ENCODE measurements around the gene SAC3D1. TPM values are rescaled to one million over a fixed set of nuclear protein-coding genes. Genes with fewer than 3 reads are reported as not detected.

The SAC3D1 gene
- 41.8 to 56.5 TPM (median 48.8 TPM) in 5 replicates for total RNA-seq (2022; extraction: Qiagen RNA extraction; ENCODE audit: low read depth)

DNA sequence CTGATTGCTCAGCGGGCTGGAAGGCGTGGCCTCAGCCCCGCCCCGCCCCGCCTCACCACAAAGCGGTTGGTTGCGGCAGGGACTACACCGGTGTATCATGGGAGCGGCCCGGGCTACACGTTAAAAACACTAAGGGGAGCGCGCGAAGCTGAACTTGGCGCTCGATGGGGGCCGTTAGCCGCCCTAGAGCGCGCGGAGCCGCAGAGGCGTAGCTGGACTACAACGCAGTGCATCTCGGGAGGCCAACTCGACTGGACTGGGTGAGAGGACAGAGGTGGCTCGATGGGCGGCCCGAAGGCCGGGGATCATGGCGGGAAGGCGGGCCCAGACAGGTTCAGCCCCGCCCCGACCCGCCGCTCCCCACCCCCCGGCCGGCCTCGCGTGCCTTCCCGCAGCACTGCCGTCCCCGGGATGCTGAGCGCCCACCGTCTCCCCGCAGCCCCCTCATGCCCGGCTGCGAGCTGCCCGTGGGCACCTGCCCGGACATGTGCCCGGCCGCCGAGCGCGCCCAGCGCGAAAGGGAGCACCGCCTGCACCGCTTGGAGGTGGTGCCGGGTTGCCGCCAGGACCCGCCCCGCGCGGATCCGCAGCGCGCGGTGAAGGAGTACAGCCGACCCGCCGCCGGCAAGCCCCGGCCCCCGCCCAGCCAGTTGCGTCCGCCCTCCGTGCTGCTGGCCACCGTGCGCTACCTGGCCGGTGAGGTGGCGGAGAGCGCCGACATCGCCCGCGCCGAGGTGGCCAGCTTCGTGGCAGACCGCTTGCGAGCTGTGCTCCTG is at the start of gene SAC3D1:
Gene SAC3D1 (plus strand): TSS at position 364 of the 776 bp plus-strand sequence. CDS start 83 bp downstream, at position 447.

DNA sequence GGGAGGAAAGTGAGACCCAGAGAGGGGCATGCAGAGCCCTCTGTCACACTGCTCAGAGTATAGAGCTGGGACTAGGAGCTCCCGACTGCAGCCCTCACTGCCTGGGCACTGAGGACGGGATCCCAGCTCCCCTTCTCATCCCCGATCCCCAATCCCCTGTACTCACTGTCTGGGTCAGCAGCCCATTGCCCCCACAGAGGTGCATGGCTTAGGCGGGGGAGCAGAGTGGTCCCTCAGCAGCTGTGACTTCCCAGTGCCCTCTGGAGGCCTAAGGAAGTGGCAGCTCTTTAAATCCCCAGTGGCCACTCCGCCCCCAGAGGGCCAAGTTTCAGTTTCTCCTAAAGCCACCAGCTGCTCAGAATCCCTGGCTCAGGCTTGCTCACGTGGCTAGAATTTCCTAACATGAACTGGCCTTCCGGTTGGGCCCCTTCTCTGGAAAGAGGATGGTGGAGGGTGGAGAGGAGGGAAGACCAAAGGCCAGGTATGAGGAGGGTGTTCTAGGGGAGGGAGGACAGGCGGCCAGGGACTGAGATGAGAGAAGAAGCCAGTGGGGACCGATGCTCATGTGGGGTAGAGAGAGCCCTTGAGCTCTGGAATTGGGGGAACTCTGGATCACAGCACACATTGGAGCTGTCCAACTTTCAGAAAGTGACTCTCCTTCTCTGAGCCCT is 44.2 kb upstream of the SAC3D1 start, which contains the start of gene BATF2:
Gene BATF2 (minus strand): TSS at position 262 of the 671 bp plus-strand sequence. CDS start 57 bp downstream, at position 205.

DNA sequence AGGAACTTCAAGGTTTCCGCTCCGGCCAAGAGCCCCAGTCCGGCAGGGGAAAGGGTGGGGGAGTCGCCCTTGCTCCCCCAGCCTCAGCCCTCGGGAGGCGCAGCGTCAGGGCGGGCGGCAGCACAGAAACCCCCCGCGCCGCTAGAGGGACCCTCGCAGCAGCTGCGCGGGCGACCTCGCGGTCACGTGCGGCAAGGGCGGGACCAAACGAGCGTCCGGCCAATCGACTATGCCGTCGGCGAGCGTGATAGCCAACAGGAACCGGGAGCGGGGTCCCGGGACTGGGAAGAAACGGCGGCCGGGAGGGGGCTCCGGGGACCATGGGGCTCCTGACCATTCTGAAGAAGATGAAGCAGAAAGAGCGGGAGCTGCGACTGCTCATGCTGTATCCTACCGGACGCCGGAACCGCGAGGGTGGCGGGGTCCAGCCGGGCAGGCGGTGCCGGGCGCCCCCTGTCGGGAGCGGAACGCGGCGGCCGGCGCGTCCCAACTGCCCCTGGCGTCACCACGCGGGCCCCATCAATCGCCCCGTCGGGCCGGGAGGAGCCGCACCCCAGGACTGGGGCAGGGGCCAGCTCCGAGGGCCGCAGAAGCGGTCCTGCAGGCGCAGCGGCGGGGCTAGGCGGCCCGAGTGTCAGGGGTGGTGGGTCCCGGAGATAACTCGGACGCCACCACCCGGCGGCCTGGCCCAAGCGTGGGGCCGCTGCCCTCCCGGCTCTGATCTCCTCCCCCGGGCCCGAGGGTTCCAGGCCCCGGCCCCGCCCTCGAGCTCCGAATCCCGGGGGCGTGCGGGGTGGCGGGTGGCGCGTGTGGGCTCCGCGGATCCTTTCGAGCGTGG is 26.9 kb upstream of the SAC3D1 start, which contains the start of gene ARL2:
Gene ARL2 (plus strand): TSS at position 273 of the 838 bp plus-strand sequence. CDS start 48 bp downstream, at position 321.

GRCh38 chr11:65027213-65028067 is 13.6 kb upstream of the SAC3D1 start, which contains the start of gene SNX15:
SNX15 (plus strand) TSS chr11:65027439; CDS start chr11:65027538, 99 bp downstream.

GRCh38 chr11:65058419-65059054 is 17.5 kb downstream of the SAC3D1 start, which contains the start of gene NAALADL1:
NAALADL1 (minus strand) TSS chr11:65058553; CDS start chr11:65058521, 32 bp downstream.

DNA sequence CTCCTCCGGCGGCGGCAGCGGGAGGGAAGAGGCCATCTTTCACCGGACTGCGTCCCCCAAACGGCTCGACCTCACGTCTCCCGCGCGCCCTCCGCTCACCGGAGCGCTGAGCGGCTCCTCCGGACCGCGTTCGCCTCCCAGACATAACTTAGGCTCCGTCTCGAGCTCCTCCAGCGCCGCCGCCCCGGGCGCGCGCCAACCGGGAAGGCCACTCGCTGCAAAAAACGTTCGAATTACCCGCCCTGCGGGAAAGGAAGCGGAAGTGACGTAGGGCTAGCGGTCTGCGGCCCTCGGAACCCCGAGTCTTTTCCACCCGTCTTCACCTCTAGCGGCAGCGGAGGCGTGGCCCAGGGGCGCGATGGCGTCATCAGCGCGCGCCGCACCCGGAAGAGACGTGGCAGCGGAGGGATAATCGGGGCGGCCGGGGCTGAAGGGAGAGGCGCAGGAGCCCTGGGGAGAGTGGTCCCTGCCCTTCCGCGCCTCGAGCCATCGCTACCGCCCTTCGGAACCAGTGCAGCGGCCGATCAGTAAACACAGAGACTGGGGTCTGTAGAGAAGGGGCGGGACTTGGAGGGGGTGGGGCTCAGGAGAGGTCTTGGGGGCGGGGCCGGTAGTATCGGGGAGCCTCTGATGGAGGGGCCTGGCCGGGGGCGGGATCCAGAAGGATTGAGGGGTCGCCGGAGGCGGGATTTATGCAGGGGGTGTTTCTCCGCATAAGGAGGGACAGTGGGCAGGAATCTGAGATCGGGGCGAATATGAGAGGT is 43.0 kb downstream of the SAC3D1 start, which contains the start of the genes CDCA5 and ZFPL1:
Gene CDCA5 (minus strand): TSS at position 207 of the 764 bp plus-strand sequence. CDS start 62 bp downstream, at position 145.
Gene ZFPL1 (plus strand): TSS at position 389 of the 764 bp plus-strand sequence. CDS start 477 bp downstream, outside the sequence.

Other genes with a start within 250 kb of the SAC3D1 start
- gene MAP4K2, start 238.0 kb upstream of the SAC3D1 start, total RNA-seq (2022; extraction: Qiagen RNA extraction; ENCODE audit: low read depth), result 6.4 to 10.8 TPM (median 10.2 TPM) in 5 replicates
- gene MEN1, start 230.7 kb upstream of the SAC3D1 start, total RNA-seq (2022; extraction: Qiagen RNA extraction; ENCODE audit: low read depth), result 25.9 to 45.2 TPM (median 41.1 TPM) in 5 replicates
- gene CDC42BPG, start 196.6 kb upstream of the SAC3D1 start, total RNA-seq (2022; extraction: Qiagen RNA extraction; ENCODE audit: low read depth), result 1.2 to 1.5 TPM (median 1.5 TPM) in 5 replicates
- gene EHD1, start 162.6 kb upstream of the SAC3D1 start, total RNA-seq (2022; extraction: Qiagen RNA extraction; ENCODE audit: low read depth), result 129 to 169 TPM (median 139 TPM) in 5 replicates
- 16.9 to 25.7 TPM (median 23.3 TPM) in 5 replicates for gene ATG2A, start 124.0 kb upstream of the SAC3D1 start, total RNA-seq (2022; extraction: Qiagen RNA extraction; ENCODE audit: low read depth)
- 3.7 to 7.1 TPM (median 5.4 TPM) in 5 replicates for gene PPP2R5B, start 116.5 kb upstream of the SAC3D1 start, total RNA-seq (2022; extraction: Qiagen RNA extraction; ENCODE audit: low read depth)
- gene GPHA2, start 105.3 kb upstream of the SAC3D1 start, total RNA-seq (2022; extraction: Qiagen RNA extraction; ENCODE audit: low read depth), result not detected in 5 replicates
- not detected in 5 replicates for gene MAJIN, start 69.1 kb upstream of the SAC3D1 start, total RNA-seq (2022; extraction: Qiagen RNA extraction; ENCODE audit: low read depth)
- 0.87 to 1.4 TPM (median 1.1 TPM) in 5 replicates for gene BATF2, start 44.2 kb upstream of the SAC3D1 start, total RNA-seq (2022; extraction: Qiagen RNA extraction; ENCODE audit: low read depth)
- gene ARL2, start 27.1 kb upstream of the SAC3D1 start, total RNA-seq (2022; extraction: Qiagen RNA extraction; ENCODE audit: low read depth), result 165 to 187 TPM (median 173 TPM) in 5 replicates
- 22.2 to 25.0 TPM (median 23.3 TPM) in 5 replicates for gene SNX15, start 13.8 kb upstream of the SAC3D1 start, total RNA-seq (2022; extraction: Qiagen RNA extraction; ENCODE audit: low read depth)
- not detected in 5 replicates for gene NAALADL1, start 17.3 kb downstream of the SAC3D1 start, total RNA-seq (2022; extraction: Qiagen RNA extraction; ENCODE audit: low read depth)
- 60.5 to 75.2 TPM (median 71.6 TPM) in 5 replicates for gene CDCA5, start 42.8 kb downstream of the SAC3D1 start, total RNA-seq (2022; extraction: Qiagen RNA extraction; ENCODE audit: low read depth)
- gene ZFPL1, start 43.0 kb downstream of the SAC3D1 start, total RNA-seq (2022; extraction: Qiagen RNA extraction; ENCODE audit: low read depth), result 28.5 to 35.4 TPM (median 33.5 TPM) in 5 replicates
- gene VPS51, start 55.0 kb downstream of the SAC3D1 start, total RNA-seq (2022; extraction: Qiagen RNA extraction; ENCODE audit: low read depth), result 51.6 to 68.1 TPM (median 56.0 TPM) in 5 replicates
- gene TM7SF2, start 70.7 kb downstream of the SAC3D1 start, total RNA-seq (2022; extraction: Qiagen RNA extraction; ENCODE audit: low read depth), result 4.6 to 9.0 TPM (median 6.1 TPM) in 5 replicates
- 13.2 to 23.0 TPM (median 20.9 TPM) in 5 replicates for gene ZNHIT2, start 76.5 kb downstream of the SAC3D1 start, total RNA-seq (2022; extraction: Qiagen RNA extraction; ENCODE audit: low read depth)
- gene FAU, start 80.9 kb downstream of the SAC3D1 start, total RNA-seq (2022; extraction: Qiagen RNA extraction; ENCODE audit: low read depth), result 836 to 988 TPM (median 969 TPM) in 5 replicates
- 76.2 to 80.9 TPM (median 77.4 TPM) in 5 replicates for gene MRPL49, start 81.1 kb downstream of the SAC3D1 start, total RNA-seq (2022; extraction: Qiagen RNA extraction; ENCODE audit: low read depth)
- 31.0 to 44.6 TPM (median 42.1 TPM) in 5 replicates for gene SYVN1, start 93.3 kb downstream of the SAC3D1 start, total RNA-seq (2022; extraction: Qiagen RNA extraction; ENCODE audit: low read depth)
- gene SPDYC, start 129.0 kb downstream of the SAC3D1 start, total RNA-seq (2022; extraction: Qiagen RNA extraction; ENCODE audit: low read depth), result not detected in 5 replicates
- 96.7 to 116 TPM (median 104 TPM) in 5 replicates for gene CAPN1, start 140.7 kb downstream of the SAC3D1 start, total RNA-seq (2022; extraction: Qiagen RNA extraction; ENCODE audit: low read depth)
- 14.1 to 19.3 TPM (median 15.7 TPM) in 5 replicates for gene POLA2, start 220.8 kb downstream of the SAC3D1 start, total RNA-seq (2022; extraction: Qiagen RNA extraction; ENCODE audit: low read depth)